ENCODE data around the gene PRPF31. TPM values are rescaled to one million over a fixed set of nuclear protein-coding genes. Genes with fewer than 3 reads are reported as not detected.

The PRPF31 gene
- total and polyA plus RNA-seq, 8 donors, result 14.4 to 47.1 (median 21.0) TPM

GRCh38 chr19:54142166-54142780 is 26.7 kb downstream of the PRPF31 start:
- Histone ChIP-seq H3K27me3 (no peaks in the 10 kb centered on the region), H3K4me3 (no peak overlapping the region), H3K27ac (no peak overlapping the region), H3K4me1 (peaks cover 0 to 14% (median 0%) of the 10 kb centered on the region in 3 donors), H3K9me3 (no peaks in the 10 kb centered on the region), H3K36me3 (peaks cover 9 to 47% (median 33%) of the 10 kb centered on the region in 3 donors)
- FAIRE-seq, result no peak
- no peak for ATAC-seq
- TF ChIP-seq CTCF (IDR thresholded peaks at IDR 0.05), result no peak
- 79 to 81% methylated on average over 7 of the region's 7 CpGs for WGBS, 2 donors
- intact Hi-C loops (cut with DNase I), result no loop called here
- no peak for DNase-seq

GRCh38 chr19:54145541-54146158 is 30.1 kb downstream of the PRPF31 start:
- no peak for DNase-seq
- ATAC-seq, result no peak
- Histone ChIP-seq H3K4me3 (no peak overlapping the region), H3K9me3 (no peaks in the 10 kb centered on the region), H3K36me3 (peaks cover 9 to 62% (median 53%) of the 10 kb centered on the region in 3 donors), H3K4me1 (peaks cover 0 to 4% (median 0%) of the 10 kb centered on the region in 3 donors), H3K27ac (no peak overlapping the region), H3K27me3 (no peaks in the 10 kb centered on the region)
- intact Hi-C loops (cut with DNase I), result no loop called here
- no peak for FAIRE-seq
- WGBS, 2 donors, result 91 to 92% methylated on average over 28 of the region's 28 CpGs
- TF ChIP-seq CTCF (IDR thresholded peaks at IDR 0.05), result no peak

- intact Hi-C loops (cut with DNase I), result no loop called here
- no peak overlapping the region for H3K27ac ChIP-seq
- no peak for TF ChIP-seq CTCF (IDR thresholded peaks at IDR 0.05)
- WGBS, 2 donors, result 90 to 94% methylated on average over 2 to 3 of the region's 3 CpGs
- ATAC-seq, result peak in 2 of 4 donors; percentile 4 to 20
- H3K4me3 ChIP-seq, result no peak overlapping the region
- H3K36me3 ChIP-seq, result peaks cover 9 to 78% (median 61%) of the 10 kb centered on the region in 3 donors
- no peak for FAIRE-seq
- no peaks in the 10 kb centered on the region for H3K9me3 ChIP-seq
- H3K4me1 ChIP-seq, result no peaks in the 10 kb centered on the region
- DNase-seq, result no peak
- H3K27me3 ChIP-seq, result no peaks in the 10 kb centered on the region
Measured at GRCh38 chr19:54147676-54148075, 32.1 kb downstream of the PRPF31 start.

- 86 to 88% methylated on average over 11 to 19 of the region's 19 CpGs for WGBS, 2 donors
- no peaks in the 10 kb centered on the region for H3K27me3 ChIP-seq
- H3K36me3 ChIP-seq, result peaks cover 9 to 78% (median 61%) of the 10 kb centered on the region in 3 donors
- DNase-seq (peak in 2 of 6 donors; percentile 54 to 84), FAIRE-seq (no peak), ATAC-seq (no peak)
- intact Hi-C loops (cut with DNase I), result no loop called here
- H3K9me3 ChIP-seq, result no peaks in the 10 kb centered on the region
- no peak overlapping the region for H3K4me3 ChIP-seq
- no peak for TF ChIP-seq CTCF (IDR thresholded peaks at IDR 0.05)
- no peak overlapping the region for H3K27ac ChIP-seq
- no peaks in the 10 kb centered on the region for H3K4me1 ChIP-seq
Measured at GRCh38 chr19:54148158-54148557, 32.6 kb downstream of the PRPF31 start.
